ENCODE results near the gene KLF1.
"Not testable (repeated sequence)": the region's sequence is repeated elsewhere in the genome, so short reads cannot be mapped to it uniquely, and the experiment has no call there.

Gene KLF1

GRCh38 chr19:12886969-12887747 is at the start of gene KLF1:
KLF1 (minus strand) TSS chr19:12887201; CDS start chr19:12887140, 61 bp downstream.
- no peak for DNase-seq

GRCh38 chr19:12936582-12936981 is 49.6 kb upstream of the KLF1 start:
- no peak for DNase-seq

GRCh38 chr19:12935071-12935470 is 48.1 kb upstream of the KLF1 start:
- DNase-seq, result no peak

- DNase-seq, result peak; percentile 91
Observed at GRCh38 chr19:12933287-12934072, 46.5 kb upstream of the KLF1 start, which contains the start of gene FARSA. FARSA (minus strand) TSS chr19:12933711; CDS start chr19:12933696, 15 bp downstream.

- DNase-seq, result no peak
Observed at GRCh38 chr19:12932392-12933286, 45.6 kb upstream of the KLF1 start.

GRCh38 chr19:12930002-12930645 is 43.1 kb upstream of the KLF1 start:
- no peak for DNase-seq

GRCh38 chr19:12924621-12925310 is 37.8 kb upstream of the KLF1 start:
- no peak for DNase-seq

GRCh38 chr19:12922959-12923358 is 36.0 kb upstream of the KLF1 start:
- DNase-seq, result no peak

GRCh38 chr19:12921047-12921446 is 34.0 kb upstream of the KLF1 start:
- DNase-seq, result no peak

GRCh38 chr19:12918253-12918652 is 31.3 kb upstream of the KLF1 start:
- DNase-seq, result no peak

GRCh38 chr19:12915860-12916259 is 28.9 kb upstream of the KLF1 start:
- DNase-seq, result not testable (repeated sequence)

GRCh38 chr19:12913851-12914690 is 27.1 kb upstream of the KLF1 start:
- DNase-seq, result peak; percentile 70

- no peak for DNase-seq
Observed at GRCh38 chr19:12913011-12913561, 26.1 kb upstream of the KLF1 start.

- no peak for DNase-seq
Observed at GRCh38 chr19:12912571-12912970, 25.6 kb upstream of the KLF1 start.

- DNase-seq, result no peak
Observed at GRCh38 chr19:12907166-12907565, 20.2 kb upstream of the KLF1 start.

GRCh38 chr19:12899891-12900518 is 13.0 kb upstream of the KLF1 start:
- DNase-seq, result no peak

- no peak for DNase-seq
Observed at GRCh38 chr19:12896460-12896859, 9.5 kb upstream of the KLF1 start.

GRCh38 chr19:12893582-12893981 is 6.6 kb upstream of the KLF1 start:
- no peak for DNase-seq

- DNase-seq, result no peak
Observed at GRCh38 chr19:12891553-12892021, 4.6 kb upstream of the KLF1 start.

All from CD4-positive, alpha-beta T cell treated with Interleukin-17A for 1 hour (primary cell).